ENCODE results near the gene CDX2.
A peak's percentile ranks its signal among the peaks of the same experiment; 100 is the strongest.
"Not testable (repeated sequence)": the region's sequence is repeated elsewhere in the genome, so short reads cannot be mapped to it uniquely, and the experiment has no call there.

CDX2 gene

GRCh38 chr13:27964741-27965323, 4.3 kb downstream of the CDX2 start:
- DNase-seq (ENCODE audit: low read depth), result no peak

DNA sequence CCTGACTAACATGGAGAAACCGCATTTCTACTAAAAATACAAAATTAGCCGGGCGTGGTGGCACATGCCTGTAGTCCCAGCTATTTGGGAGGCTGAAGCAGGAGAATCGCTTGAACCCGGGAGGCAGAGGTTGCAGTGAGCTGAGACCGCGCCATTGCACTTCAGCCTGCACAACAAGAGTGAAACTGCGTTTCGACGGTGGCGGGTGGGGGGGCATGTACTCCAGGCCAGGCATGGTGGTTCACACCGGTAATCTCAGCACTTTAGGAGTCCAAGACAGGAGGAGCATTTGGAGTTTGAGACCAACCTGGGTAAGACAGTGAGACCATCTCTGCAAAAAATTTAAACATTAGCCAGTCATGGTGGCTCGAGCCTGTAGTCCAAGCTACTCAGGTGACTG, 4.9 kb downstream of the CDX2 start:
- DNase-seq (ENCODE audit: low read depth), result not testable (repeated sequence)

- no peak for DNase-seq (ENCODE audit: low read depth)
Measured at GRCh38 chr13:27963491-27963890, 5.6 kb downstream of the CDX2 start.

DNA sequence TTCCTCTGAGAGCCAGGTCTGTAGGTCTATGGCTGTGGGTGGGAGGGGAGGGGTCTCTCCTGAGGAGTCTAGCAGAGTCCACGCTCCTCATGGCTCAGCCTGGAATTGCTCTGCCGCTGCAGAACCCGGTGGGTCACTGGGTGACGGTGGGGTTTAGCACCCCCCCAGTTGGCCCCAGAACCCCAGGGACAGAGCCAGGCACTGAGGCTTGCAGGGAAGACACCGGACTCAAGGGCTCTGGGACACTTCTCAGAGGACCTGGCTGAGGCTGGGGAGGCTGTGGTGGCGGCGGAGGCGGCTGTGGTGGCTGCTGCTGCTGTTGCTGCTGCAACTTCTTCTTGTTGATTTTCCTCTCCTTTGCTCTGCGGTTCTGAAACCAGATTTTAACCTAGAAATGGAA, 6.1 kb downstream of the CDX2 start:
- no peak for DNase-seq (ENCODE audit: low read depth)

DNA sequence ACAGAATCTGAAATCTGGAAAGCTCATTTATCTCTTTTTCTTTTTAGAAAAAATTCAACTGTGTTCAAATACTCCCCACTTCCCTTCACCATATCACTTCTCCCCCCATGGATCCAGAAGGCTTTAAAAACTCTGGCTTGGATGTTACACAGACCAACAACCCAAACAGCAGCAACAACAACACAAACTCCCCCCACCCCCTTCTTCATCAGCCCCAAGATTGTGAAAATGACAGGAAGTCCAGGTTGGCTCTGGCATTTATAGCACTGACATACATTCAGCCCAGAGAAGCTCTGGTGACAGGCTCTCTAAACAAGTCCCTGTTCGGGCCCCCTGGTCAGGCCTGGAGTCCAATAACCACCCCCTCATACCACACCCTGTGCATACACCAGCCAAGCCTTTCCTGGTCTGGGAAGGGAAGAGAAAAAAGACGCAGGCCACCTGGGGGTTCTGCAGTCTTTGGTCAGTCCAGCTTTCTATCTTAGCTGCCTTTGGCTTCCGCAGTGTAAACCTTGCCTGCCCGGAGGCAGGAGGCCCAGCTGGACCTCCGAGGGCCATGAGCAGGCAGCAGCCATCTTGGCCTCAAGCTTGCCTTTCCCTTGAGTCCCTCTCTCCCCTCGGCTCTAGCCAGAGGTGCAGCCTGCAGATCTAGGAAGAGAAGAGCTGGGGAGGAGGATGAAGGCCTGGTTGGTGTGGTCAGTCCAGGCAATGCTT, 6.8 kb downstream of the CDX2 start:
- DNase-seq (ENCODE audit: low read depth), result no peak

GRCh38 chr13:27961227-27962085, 7.7 kb downstream of the CDX2 start:
- DNase-seq (ENCODE audit: low read depth), result no peak

DNA sequence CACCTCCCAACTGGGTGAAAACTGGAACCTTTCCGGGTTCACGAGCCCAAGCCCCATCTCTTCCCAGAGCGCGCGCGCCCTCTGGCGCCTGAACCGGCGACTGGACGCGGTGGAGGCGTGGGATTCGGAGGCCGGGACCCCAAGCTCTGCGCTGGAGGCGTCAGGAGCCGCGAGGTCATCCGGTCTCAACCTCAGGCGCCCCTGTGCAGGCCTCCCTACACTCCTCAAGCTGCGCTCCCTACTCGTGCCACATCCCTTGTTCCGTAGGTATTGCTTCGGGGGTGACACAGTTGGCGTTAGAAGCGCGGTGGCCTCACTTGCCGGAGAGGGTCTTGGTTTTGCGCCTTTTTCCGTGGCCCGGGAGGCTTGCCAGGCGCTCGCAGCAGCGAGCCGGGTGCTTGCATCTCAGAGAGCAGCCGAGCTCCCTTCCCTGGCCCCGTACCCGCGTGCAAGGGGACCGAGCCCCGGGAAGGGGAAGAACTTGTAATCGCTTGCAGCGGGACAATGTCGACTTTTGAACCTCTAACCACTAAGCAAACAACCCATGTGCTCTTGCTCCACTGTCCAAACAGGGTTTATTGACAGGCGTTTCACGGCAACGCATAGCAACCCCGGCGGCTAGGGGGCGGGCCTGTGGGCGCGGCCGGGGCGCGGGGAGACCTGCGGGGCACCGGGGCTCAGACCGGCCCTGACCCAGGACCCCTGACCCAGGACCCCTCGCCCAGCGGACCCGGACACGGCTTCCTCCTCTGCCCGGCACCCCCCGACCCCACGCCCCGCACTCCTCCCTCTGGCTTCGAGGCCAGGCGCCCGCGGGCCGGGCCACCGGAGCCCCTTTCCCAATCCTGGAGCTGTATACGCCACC, 8.5 kb downstream of the CDX2 start:
- DNase-seq (ENCODE audit: low read depth), result no peak

DNA sequence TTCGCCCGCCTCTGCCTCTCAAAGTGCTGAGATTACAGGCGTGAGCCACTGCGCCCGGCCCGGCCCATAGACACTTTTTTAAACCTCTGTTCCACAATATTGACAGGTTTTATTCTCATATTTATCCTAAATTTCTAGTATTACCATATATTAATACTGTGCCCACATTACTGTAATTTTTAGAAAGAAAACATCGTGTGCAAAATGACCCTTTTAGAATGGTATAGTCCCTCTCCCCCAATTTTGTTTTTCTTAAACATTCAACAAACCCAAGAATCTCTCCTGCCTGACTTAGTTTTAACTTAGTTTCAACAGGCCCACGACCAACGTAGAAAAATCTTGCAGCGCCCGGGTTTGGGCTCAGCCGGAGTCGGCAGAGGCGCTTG, 9.1 kb downstream of the CDX2 start:
- DNase-seq (ENCODE audit: low read depth), result no peak

DNA sequence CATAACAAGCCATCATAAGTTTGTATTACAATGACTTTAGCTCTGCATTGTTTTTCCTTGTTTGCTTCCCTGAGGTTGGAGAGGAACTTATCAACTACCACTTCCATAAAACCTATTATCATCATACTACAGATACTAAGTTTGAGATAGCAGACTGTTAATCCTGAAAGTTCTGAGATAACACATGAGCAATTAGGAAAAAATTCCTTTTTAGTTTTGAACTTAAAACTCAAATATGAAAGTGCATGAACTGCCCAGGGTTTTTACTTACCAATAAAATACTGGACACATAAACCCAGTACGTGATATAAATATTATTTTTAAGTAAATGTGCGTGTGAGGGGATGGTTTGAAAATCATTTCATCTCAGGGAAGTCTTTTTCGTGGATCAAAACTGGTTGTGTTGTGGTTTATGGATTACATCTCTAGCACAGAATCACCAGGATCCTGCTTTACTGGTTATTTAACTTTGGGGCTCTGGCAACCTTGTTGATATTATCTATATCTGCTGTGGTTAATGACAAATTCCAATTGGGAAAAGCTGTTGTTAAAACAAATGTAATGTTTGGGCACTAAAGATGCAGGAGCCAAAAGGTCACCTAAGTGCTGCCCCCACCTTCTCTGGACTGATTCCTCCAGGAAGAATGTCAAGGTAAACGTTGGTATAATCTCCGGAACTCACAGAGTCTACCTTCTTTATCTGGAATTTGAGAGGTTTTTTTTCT, 12.4 kb downstream of the CDX2 start:
- no peak for DNase-seq (ENCODE audit: low read depth)

GRCh38 chr13:27955014-27955591, 14.0 kb downstream of the CDX2 start:
- no peak for DNase-seq (ENCODE audit: low read depth)

- DNase-seq (ENCODE audit: low read depth), result no peak
Measured at GRCh38 chr13:27954406-27954851, 14.7 kb downstream of the CDX2 start.

DNA sequence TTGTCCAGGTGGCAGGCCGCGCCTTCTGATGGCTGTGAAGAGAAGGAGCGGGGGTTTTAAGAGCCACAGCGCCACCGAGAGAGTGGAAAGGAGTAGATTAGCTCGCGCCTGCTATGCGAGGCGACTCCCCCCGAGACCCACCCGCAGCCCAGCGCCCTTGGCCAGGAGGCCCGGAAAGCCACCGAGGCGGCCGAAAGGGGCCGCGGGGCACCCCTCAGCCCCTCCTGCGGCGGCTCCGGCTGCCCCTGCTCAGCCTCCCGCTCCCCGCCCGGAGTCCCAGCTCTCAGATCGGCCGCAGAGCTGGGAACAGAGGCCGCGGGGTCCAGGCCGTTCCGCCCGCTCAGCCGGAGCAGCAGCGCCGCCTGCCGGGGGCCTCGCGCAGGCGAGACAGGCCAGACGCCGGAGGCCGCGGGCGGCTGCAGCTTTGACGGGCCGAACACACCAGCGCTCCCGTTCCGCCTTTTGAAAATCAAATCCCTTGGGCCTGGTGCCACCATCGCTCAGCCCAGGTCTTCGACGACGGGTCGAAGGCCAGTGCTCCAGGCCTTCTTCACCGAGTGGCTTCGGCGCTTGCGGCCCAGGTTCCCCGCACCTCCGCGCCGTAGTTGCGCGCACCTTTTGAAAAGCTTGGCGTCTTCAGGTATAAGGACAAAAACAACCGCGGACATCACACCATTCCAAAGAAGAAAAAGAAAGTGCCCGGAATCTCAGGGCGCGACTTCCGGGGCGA, 15.3 kb downstream of the CDX2 start:
- DNase-seq (ENCODE audit: low read depth), result peak; percentile 47

- no peak for DNase-seq (ENCODE audit: low read depth)
Measured at GRCh38 chr13:27952876-27953675, 16.0 kb downstream of the CDX2 start.

DNA sequence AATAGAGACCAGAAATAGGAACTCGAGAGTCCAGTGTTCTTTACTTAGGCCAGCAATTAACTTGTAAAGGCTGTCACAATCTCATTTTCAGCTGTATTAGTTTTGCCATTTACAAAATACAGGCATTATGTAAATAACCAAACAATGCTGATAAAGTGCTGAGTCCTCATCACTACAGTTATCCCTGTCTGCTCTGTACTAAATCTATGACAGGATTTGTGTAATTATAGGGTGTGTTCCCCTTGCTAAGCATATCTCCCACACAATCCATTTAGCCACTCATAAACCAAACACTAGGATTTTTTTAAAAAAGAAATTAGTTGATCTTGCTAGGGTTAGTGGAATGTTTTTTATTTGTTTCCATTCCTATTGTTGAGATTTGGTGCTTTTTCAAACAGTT, 26.1 kb downstream of the CDX2 start:
- DNase-seq (ENCODE audit: low read depth), result no peak

- no peak for DNase-seq (ENCODE audit: low read depth)
Measured at GRCh38 chr13:27933580-27934328, 35.4 kb downstream of the CDX2 start.

GRCh38 chr13:27933118-27933517, 36.0 kb downstream of the CDX2 start:
- no peak for DNase-seq (ENCODE audit: low read depth)

GRCh38 chr13:27929868-27930267, 39.2 kb downstream of the CDX2 start:
- DNase-seq (ENCODE audit: low read depth), result no peak
